ENCODE measurements around the gene POLD4.

The POLD4 gene

DNA sequence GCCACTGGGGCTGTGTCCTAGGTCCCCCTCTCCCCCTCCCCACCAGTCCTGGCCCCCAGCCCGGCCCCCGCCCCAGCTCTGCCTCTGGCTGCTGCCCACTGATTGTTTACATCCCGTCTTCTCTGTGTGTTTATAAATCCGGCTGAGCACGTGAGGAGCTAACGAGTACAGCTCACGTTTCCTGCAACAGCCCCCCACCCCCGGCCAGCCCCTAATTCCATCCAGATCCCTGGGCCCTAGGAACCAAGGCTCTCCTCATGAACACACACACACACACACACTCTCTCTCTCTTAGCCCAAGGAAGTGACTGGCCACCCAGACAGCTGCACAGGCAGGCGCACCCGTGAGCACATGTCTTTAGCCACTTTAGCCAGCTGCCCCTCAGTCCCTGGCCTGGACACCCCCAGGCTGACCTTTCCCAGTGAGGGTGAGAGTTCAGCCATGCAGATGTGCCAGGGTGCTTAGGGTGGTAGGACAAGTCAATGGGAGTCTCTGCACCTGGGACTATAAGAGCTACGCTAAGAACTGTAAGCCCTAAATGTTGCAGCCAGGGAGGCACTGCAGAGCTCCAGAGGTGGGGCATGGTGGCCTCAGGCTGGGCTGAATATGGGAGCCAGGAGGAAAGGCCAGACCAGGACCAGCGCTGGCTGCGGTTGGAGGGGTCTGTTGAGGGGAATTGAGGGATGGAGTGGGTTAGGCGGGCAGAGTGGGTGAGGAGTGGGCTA lies 17.2 kb upstream of the POLD4 start:
- DNase-seq: no peak

DNA sequence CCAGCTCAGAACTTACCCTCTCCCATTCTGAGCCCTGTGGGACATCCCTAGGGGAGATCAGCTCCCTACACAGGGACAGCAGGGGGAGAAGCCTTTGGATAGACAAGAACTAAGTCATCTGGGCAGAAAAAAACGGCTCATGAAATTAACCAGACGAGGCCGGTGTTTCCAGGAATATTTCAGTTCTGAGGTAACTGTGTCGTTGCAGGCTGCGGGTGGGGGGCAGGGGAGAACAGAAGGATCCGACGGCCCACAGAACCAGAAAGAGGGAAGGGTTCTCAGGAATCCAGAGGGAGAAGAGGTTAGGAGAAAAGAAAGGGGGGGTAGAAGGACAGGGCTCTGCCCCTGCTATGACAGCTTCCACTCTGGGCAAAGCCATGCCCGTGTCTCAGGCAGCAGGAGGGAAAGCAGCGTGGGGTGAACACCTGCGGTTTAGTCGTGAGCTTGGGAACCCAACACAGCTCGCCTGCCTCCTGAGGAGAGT lies 16.5 kb upstream of the POLD4 start:
- no peak for DNase-seq

DNA sequence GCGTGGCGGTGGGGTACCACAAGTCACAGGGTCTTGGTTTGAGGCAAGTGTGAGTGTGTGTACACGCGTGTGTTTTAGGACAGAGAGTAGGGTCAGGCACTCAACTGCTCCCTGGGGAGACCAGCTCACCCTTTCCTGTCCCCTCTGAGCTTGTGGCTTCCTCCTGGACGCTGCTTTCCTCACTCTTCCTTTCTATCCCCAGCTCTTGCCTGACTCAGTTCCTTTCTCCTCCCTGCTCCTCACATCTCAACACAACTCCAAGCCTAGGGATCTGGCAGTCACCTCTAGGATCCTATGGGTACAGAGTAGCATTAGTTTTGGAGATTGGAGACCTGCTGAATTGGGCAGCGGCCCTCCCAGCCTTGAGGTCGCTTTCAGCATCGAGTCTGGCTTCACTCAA lies 15.9 kb upstream of the POLD4 start:
- no peak for DNase-seq

DNA sequence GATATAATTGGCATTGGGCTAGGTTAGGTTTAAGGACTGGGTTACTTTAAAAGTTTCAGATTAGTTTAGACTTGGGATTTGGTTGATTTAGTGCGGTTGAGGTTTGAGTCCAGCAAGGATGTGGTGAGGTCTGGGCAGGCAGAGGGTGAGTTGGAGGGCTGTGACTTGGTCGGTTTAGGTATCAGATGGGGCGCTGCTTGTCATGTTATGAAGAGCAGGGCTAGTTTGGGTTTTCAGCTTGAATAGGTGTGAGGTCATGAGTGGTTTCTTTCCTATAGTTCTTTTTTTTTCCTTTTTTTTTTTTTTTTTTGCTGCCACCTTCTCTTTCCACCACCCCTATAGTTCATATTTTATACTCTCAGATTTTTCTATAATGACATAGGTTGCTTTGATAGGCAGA lies 15.3 kb upstream of the POLD4 start:
- DNase-seq: no peak

DNA sequence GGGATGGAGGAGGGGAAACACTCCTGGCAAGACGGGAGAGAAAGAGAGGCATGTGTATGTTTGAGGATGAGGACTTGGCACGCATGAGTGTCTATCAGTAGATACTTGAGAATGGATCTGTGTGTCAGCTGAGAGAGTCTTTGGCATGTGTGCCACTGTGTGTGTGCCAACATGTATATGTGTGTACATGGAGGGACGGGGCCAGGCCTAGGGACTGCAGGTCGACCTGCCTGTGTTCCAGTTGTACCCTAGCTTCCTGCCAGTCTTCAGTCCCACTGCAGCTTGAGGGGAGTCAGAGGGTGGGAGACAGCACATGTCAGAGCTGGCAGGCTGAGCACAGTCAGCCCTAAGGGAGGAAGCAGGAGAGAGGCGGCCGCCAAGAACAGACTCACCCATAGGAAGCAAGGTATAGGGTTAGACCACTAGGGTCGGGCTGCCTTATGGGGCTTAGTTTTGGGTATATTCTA lies 14.4 kb upstream of the POLD4 start:
- no peak for DNase-seq

DNA sequence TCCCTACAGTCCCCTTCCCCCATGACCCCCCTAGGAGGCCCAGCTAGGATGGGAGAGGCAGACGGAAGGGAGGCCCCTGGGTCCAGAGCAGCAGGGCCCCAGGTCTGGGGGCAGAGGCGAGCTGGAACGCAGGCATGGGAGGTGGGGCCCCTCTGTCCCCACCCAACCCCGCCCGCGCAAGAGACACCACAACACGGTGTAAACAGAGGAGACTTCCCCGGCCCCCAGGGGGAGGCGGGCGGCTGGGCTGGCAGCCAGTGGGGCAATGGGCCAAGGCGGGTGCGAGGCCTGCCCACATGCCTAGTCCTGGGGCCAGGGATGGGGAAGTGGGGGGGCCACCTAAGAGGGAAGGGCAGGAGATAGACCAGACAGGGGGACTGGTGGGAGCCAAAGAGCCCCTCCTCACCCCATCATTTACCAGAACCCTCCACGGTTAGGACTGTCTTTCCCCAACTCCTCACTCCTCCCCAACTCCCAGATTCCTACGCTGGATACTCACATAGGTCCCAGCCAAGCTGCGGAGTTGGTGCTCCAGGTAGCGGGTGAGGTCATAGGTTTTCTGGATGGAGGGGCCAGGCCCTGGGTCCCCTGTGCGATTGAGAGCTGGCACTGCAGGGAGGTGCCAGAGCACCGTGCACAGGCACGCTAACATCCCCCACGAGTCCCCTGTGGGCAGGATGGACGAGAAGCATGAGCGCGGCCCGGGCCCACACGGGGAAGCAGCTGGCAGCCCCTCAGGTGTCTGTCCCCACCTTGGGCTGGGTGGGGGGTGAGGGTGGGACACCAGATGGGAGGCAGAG lies 13.8 kb upstream of the POLD4 start:
- no peak for DNase-seq

DNA sequence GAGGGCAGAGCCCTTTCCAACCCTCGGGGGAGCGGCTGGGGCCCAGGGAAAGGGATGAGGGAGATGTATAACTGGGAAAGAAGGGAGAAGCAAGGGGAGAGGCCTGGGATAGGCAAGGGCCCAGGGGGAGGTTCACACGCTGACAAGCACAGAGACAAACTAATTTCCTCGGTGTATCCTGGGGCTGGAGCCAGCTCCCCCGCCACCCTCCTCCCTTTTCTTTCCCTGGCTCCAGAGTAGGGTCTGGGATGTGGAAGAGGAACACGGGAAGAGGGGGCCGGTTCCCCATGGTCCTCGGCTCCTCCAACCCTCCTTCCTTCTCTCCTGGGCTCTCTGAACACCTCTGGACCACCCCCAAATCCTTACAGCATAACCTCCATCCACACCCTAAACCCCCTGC lies 13.2 kb upstream of the POLD4 start:
- no peak for DNase-seq

DNA sequence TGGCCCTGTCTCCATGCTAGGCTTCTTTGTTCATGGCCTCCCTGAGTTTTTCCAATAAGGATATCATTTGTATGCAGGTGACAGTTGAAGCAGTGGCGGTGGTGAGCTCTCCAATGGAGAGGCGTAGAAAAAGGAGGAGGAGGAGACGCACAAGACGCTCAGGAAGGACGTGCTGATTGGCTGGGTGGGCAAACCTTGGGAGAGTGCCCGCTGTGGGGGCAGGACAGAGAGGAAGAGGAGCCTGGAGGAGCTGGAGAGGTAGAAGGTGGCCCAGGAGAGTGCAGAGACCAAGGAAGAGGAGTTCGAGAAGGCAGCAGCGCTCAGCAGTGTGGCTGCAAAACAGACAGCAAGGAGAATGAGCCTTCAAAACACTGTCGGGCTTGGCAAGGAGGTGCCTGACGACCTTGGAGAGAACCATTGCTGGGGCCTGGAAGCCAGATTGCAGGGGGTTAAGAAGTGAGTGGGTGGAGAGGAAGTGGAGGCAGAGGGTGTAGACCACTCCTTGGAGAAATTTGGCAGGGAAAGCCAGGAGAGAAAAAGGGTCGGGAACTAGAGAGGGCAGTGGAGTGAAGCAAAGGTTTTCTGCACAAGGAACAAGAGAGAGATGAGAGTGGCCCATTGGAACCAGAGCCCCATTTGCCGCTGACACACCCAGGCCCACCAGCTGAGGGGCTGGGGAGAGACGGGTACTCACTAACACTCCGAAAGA lies 12.5 kb upstream of the POLD4 start:
- DNase-seq: no peak

DNA sequence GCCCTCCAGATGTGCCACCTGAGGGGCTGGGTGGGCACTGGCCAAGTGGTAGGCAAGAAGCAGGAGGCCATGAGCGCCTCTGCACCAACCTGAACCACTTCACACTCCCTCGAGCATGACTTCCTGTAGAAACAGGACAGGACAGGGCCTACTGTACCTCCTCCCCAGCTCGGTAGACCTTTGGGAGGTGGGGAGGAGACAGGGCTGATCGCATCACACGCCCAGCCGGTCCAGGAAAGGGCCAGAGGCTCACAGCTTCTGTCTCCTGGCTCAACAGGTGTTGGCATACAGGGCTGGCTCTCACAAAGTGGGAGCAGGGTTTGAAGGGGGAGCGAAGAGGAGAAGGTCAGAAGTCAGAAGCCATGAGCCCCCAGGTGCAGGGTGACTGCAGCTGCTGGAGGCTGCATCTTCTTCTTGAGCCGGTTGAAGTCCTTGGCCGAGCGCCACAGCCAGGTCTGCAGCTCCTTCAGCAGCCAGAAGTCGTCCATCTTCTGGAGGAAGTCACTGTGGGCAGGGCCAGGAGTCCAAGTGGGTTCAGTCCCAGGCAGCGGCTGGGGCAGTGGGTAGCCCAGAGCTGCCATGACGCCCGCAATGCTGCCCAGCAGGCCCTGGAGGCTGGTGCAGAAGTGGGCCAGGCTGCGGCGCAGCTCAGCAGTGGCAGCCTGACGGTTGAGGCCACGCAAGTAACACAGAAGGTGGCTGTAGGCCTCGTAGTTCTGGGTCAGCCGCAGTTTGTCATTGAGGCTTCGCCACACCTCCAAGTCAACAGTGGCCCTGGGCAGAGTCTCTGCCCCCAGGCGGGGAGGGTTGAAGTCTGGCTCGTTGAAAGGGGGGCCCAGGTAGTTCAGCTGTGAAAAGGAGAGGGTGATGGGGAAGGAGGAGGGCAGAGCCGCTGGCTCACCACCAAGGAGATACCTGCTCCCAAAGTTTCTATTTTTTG lies 11.7 kb upstream of the POLD4 start:
- no peak for DNase-seq

DNA sequence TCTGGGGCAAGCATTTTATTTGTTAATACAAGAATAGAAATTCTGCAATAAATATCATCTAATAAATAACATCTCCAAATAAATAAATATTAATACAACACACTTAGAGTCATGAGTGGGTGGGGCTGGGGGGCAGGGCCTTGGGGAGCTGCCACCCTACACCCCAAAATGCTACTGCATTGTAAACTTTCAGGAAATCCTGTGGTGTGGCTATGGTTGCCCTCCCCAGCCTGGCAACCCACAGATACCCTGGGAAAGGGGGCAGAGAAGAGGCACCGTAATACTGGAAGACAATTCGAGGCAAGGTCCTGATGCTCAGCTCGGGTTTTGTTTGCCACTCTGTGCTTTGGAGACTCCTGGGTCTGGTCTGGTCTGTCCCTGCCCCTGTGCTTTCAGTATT lies 10.8 kb upstream of the POLD4 start:
- no peak for DNase-seq

DNA sequence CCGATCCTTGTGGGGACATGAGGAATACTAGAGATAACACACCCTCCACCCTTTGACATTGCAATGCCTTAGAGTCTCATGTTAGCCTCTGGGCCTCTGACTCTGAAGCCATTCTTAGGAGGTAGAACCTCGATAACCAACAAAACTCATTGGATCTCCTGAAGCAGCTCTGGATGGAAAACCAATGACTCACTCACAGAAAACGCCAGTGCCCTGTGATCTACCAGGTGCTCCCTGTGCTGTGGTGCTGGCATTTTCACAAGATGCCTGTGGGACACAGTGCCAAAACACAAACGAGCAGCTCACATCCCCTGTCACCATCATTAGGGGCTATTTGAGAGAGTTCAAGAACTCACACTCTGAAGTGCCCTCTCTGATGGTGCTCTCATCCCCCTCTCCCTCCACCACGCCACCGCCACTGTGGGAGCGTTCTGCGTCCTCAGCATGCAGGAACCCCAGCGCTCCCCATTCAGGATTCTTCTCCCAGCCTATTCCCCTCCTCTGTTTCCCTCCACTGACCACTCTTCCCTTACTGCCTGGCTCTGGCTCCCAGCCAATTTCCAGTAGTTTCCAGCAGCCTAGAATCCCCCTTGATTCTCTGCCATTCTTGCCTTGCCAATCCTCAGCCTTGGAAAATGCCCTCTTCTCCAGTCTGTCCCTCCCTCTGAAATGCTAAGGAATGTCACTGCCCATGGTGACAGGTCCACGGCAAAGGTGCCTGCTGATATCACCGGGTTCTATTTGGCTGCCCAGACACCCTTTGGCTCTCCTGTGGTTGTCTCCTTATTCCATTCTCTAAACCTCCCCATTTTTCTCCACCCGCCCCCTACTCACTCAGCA lies 4.7 kb upstream of the POLD4 start:
- no peak for DNase-seq

DNA sequence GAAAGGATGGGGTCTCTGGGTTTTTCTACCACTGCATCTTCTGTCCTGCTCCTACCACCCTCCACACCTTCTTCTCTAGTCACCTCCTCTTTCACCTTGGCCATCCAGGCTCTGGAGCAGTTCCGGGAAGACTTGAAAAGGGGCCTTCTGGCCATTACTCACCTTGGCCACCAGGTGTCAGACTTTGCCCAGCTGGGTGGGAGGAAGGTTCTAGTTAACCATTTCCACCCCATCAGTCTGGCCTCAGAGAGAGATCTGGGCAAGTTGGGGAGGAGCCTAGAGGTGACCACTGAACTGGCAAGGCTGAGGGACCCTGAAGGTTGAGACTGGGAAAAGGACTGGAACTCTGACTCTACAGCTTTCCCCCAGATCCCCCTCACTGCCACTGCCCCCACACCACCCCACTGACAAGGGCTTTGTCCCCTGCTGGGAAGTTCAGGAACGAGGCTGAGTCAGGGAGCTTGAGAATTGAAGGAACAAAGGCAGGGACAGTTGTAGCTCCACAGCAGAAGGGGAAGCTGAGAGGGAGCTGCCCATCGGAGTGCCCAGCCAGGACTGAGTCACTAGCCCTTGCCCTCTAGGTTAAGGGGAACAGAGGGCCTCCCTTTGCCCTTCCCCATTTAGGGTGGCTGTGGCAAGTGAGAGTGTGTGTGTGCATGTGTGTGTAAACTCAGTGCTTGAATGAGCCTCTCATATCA lies 3.7 kb upstream of the POLD4 start:
- no peak for DNase-seq

DNA sequence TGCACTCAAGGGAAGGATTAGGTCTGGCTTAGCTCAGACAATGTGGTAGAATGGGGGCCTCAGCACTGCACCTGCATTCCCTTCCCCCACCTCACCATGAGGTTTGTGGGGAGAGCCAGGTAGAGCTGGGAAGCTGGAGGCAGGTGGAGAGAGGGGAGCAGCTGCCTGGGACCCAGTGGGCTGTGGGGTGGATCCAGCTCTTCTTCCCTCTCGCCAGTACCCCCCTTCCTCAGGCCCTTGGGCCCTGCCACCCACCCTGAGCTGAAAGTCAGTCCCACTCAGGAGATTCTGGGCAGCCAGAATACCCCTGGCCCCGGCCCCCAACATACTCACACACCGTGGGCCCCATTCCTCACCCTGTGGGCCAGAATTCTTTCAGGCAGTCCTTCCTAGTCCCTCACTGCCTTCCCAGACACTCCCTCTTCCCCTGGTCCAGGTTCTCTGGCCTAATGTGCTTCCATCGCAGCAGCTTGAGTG lies 3.1 kb upstream of the POLD4 start:
- no peak for DNase-seq

DNA sequence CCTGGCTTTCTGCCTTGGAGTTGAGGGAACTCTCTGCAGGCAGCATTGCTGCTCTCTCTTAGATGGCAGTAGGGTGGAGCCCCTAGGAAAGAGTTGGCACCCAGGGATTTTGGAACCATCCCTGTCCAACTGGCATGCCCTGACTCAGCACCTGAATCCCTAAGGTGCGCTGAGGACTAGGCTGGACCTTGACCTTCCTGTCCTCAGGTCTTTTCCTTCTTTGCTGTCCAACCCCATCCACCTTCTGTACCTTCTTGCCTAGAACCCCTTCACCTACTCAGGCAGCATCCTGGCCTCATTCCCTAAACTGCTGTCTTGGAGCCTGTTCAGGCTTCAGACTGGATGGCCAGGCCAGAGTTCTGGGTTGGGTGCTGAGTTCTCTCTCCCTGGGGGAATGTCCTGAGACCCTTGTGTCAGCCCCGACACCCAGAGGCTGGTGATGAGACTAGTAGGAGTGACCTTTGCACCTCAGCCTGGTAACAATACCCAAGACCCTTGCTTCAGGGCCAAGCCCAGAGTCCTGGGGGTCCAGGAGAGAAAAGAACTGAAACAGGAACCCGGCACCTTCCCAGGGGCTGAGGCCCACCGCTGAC lies 2.5 kb upstream of the POLD4 start:
- no peak for DNase-seq

DNA sequence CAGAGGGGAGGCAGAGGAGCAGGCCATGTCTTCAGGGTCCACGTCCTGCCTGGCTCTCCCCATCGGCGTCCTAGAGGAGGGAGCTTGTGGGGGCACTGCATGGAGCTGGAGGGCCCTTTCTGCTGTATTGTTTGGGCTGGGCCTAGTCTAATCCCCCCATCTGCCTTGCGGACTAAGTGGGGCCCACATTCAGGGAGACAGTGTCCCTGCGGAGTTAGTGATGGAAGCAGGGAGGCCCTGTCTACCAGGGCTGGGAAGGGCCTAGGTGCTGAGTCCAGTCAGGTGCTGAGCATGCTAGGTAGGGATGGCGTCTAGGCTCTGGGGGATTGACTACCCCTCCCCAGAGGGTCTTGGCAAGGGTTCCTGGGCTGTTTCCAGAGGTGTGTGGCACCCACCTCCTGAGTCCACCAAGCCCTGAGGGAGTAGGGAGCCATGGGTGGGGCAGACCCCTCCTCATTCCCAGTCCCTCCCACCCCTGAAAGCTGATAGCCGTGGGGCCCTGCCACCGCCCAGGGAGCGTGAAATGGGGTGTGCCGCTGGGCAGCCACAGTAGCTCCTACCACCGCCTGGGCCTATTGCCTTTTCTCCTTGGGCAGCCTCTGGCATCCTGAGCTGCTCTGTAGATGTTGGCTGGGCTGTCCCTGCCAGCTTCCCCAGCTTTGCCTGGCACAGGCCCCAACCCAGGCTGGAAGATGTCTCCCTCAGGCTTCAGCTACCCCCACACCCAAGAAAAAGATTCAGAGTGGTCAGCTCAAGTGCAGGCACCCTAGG lies 1.9 kb upstream of the POLD4 start:
- no peak for DNase-seq

DNA sequence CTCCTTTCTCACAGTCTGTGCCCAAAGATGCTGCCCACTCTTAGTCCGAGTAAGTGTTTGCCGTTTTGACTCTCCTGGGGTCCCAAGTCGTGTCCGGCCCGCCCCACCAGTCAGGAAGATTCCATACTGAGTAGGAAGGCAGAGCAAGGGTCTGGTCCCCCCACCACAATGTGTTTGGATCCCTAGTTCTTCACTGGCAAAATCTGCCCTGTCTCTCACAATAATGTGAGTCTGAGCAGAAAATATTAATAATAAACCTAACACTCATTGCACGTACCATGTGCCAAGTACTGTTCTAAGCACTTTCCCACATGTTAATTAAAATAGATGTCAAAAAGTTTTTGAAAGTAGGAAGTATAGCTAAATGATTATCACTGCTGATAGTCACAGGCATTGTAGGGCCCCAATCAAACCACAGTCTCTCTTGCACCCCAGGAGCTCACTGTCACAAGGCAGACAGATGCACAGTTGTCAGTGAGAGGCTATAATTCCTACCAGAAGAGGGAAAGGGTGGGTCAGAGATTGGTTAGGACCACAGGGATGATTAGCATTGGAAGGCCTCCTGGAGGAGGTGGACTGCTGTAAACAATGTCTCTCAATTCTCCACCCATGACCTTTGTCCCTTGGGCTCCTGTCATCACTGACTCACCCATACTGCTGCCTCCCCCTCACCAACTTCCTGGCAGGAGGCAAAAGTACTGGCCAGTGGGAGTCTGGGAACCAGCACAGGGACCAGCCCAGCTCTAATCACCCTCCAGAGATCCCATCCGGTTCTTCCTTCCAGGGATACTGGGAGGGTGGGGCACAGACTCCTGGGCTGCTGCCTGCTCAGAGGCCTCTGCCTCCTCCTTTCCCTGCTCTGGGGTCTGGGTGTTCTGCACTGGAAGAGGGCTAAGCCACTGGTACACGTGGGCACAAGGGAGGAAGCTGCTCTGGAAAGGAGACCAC lies 1.0 kb upstream of the POLD4 start:
- no peak for DNase-seq

DNA sequence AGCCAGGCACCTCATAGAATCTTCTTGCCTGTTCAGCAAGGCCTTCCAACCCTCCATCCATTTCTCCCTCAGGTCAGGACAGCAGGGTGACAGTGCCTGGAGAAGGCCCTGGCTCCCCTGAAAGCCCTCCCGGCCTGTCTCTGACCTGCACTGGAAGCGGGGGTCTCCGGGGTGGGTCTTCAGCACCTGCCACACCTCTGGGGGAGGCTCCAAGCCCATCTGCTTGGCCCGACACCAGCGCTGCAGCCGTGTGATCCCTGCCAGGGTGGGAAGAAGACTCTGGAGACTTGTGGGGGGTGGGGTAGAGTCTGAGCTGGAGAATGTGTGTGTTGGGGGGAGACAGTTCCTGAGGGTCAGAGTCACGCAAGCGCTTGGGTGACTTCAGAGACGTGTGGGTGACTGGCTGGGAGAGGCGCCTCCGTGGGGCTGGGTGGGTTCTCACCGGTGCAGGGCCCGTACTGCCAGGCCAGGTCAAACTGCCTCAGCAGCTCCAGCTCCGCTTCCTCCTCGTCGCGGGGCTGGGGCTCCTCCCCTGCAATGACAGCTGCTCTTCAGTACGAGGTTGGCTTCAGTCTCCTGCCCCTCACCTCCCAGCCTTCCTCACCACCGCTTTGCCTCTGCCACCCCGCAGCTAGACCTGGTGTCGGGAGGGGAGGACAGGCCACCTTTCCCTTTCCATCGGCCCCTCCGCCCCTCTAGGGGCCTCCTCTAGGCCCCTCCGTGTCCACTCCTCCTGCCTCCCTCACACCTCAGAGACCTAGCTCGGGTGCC lies 615 bp downstream of the POLD4 start:
- no peak for DNase-seq
